ENCODE data around the gene EVPL. TPM values are rescaled to one million over a fixed set of nuclear protein-coding genes. Genes with fewer than 3 reads are reported as not detected.

Gene EVPL
- total RNA-seq, 2 donors from 2014 or later, result 18.8 to 31.1 TPM

DNA sequence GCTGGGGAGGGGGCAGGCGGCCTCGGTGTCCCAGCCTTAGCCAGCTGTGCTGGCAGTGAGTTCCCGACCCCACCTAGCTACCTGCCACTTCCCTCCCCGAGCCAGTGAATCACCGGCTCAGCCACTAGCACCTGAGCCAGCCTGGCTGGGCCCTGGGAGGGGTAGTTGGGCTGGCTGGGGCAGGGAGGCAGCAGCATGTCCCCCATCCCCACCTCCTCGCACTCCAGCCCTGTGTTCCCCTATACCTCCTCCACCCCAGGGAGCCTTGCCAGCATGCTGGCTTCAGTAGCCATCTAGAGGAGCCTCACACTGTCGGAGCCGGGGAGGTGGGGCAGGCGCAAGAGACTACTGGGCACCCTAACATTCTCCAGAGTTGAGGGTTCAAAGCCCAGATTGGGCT, 2.8 kb downstream of the EVPL start:
- DNase-seq, result no peak
- Histone ChIP-seq H3K36me3 (no peaks in the 10 kb centered on the region), H3K9me3 (no peaks in the 10 kb centered on the region), H3K9ac (ENCODE audit: low read depth in 2 of 2, low read length in 2 of 2) (peak overlapping the region in 1 of 2 donors; percentile 26), H3K27ac (no peak overlapping the region), H3K27me3 (no peaks in the 10 kb centered on the region), H3K4me3 (no peak overlapping the region), H3K4me1 (peaks cover 3% of the 10 kb centered on the region)
- TF ChIP-seq, protein P1, sequence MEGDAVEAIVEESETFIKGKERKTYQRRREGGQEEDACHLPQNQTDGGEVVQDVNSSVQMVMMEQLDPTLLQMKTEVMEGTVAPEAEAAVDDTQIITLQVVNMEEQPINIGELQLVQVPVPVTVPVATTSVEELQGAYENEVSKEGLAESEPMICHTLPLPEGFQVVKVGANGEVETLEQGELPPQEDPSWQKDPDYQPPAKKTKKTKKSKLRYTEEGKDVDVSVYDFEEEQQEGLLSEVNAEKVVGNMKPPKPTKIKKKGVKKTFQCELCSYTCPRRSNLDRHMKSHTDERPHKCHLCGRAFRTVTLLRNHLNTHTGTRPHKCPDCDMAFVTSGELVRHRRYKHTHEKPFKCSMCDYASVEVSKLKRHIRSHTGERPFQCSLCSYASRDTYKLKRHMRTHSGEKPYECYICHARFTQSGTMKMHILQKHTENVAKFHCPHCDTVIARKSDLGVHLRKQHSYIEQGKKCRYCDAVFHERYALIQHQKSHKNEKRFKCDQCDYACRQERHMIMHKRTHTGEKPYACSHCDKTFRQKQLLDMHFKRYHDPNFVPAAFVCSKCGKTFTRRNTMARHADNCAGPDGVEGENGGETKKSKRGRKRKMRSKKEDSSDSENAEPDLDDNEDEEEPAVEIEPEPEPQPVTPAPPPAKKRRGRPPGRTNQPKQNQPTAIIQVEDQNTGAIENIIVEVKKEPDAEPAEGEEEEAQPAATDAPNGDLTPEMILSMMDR (IDR thresholded peaks at IDR 0.05), result no peak
- intact Hi-C loops (cut with DNase I), result no loop called here

DNA sequence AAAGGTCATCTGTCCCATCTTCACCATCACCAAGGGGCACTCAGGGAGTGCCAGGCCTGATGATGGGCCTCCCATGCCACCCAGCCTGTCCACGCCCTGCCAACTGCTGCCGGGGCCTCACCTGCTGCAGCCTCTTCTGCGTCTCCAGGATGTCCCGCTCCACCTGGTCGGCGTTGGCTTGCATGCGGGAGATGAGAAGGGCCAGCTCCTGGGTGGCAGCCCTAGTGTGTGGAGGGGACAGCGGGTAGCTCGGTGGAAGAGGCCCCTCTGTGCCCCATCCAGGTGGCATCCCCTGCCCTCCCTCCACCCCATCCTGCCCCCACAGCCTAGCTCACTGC, 3.2 kb downstream of the EVPL start:
- no peak overlapping the region for H3K9ac ChIP-seq (ENCODE audit: low read depth in 2 of 2, low read length in 2 of 2)
- H3K27me3 ChIP-seq, result no peaks in the 10 kb centered on the region
- TF ChIP-seq, protein P1 (IDR thresholded peaks at IDR 0.05), result no peak
- no peak overlapping the region for H3K4me3 ChIP-seq
- no peaks in the 10 kb centered on the region for H3K36me3 ChIP-seq
- no peak overlapping the region for H3K27ac ChIP-seq
- no peaks in the 10 kb centered on the region for H3K9me3 ChIP-seq
- DNase-seq, result no peak
- H3K4me1 ChIP-seq, result no peaks in the 10 kb centered on the region
- intact Hi-C loops (cut with DNase I), result no loop called here

DNA sequence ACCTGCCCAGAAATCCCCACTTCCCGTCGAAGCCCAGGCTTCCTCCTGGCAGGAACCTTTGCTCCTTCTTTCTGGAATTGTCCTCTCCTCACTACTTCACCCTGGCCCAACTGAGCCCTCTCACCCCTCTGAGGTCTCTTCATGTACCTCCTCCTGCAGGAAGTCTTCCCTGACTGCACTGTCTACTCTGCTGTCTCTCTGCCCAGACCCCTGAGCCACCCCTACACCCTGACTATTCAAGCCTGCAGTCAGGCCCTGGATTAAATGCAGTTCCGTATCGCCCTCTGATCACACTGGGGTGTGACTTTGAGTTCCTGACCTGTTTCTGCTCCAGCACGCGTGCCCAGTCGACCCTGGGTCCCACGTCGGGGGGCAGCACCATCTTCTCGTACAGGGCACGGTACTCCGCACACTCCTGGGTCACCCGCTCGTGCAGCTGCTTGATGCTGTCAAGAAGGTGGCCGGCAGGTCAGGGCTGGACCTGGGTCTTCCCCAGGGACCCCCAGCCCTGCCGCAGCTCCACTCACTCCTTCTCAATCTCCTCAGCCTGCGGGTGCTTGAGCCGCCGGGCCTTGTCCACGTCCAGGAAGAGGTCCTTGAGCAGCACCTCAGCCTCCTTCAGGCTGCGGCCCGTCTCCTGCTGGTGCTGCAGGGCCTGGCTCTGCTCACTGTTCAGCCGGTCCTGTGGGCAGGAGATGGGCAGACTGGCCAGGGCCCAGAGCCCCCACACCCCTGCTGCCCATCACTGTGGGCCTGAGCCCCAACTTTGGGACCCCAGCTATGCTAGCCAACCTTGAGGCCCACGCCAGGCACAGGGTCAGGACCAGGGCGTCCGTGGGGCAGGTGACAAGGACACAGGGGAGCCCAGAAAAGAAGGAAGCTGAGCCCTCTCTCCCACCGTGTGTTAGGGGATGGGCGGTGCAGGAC, 3.9 kb downstream of the EVPL start:
- TF ChIP-seq, protein P1 (IDR thresholded peaks at IDR 0.05), result no peak
- Histone ChIP-seq H3K4me1 (no peaks in the 10 kb centered on the region), H3K27ac (no peak overlapping the region), H3K9ac (ENCODE audit: low read depth in 2 of 2, low read length in 2 of 2) (no peak overlapping the region), H3K9me3 (no peaks in the 10 kb centered on the region), H3K27me3 (no peaks in the 10 kb centered on the region), H3K36me3 (no peaks in the 10 kb centered on the region), H3K4me3 (no peak overlapping the region)
- intact Hi-C loops (cut with DNase I), result no loop called here
- DNase-seq, result no peak

DNA sequence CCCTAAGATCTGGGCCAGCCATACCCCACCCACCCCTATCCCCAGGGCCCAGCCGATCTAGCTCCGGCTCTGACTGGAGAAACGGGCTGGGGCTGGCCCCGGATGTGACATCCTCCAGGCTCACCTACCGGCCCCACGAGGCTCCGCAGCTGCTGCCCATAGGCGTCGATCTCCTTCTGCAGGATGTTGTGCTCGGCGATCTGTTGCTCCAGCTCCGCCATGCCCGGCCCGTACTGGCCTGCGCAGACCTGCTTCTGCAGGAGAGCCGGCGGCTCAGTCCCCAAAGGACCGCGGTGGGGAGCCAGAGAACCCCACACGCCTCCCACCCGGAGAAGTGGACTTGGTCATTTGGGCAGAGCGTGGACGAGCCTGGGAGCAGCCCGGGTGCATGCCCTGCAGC, 4.8 kb downstream of the EVPL start:
- Histone ChIP-seq H3K27ac (no peak overlapping the region), H3K4me3 (no peak overlapping the region), H3K9ac (ENCODE audit: low read depth in 2 of 2, low read length in 2 of 2) (no peak overlapping the region), H3K36me3 (no peaks in the 10 kb centered on the region), H3K9me3 (no peaks in the 10 kb centered on the region), H3K27me3 (no peaks in the 10 kb centered on the region), H3K4me1 (no peaks in the 10 kb centered on the region)
- intact Hi-C loops (cut with DNase I), result no loop called here
- no peak for DNase-seq
- TF ChIP-seq, protein P1 (IDR thresholded peaks at IDR 0.05), result no peak

DNA sequence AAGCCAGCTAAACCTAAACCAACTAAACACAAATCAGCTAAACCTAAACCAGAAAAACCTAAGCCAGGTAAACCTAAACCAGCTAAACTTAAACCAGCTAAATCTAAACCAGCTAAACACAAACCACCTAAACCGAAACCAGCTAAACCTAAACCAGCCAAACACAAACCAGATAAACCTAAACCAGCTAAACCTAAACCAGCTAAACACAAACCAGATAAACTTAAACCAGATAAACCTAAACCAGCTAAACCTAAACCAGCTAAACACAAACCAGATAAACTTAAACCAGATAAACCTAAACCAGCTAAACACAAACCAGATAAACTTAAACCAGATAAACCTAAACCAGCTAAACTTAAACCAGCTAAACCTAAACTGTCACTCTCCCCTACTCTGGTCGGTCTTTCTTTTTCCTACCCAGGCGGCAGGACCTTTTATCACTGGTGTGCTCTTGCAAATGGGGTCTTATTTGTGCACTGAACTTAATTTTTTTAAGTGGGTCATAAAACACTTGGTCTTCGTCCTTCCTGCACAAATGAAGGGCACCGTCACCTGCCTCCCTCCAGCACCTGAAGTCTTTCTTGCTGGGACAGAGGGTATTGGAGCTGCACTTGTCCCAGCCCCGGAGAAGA, 7.2 kb downstream of the EVPL start:
- H3K9me3 ChIP-seq, result no peaks in the 10 kb centered on the region
- no peak overlapping the region for H3K27ac ChIP-seq
- no peak for DNase-seq
- no peaks in the 10 kb centered on the region for H3K27me3 ChIP-seq
- TF ChIP-seq, protein P1 (IDR thresholded peaks at IDR 0.05), result no peak
- H3K4me3 ChIP-seq, result no peak overlapping the region
- no peak overlapping the region for H3K9ac ChIP-seq (ENCODE audit: low read depth in 2 of 2, low read length in 2 of 2)
- intact Hi-C loops (cut with DNase I), result loop anchor here (10.0 kb wide), 2 partner anchors 55 to 275 kb away; partner anchors contain the start of genes GALR2, SRP68 and ZACN
- H3K4me1 ChIP-seq, result no peaks in the 10 kb centered on the region
- no peaks in the 10 kb centered on the region for H3K36me3 ChIP-seq
